H1 (cell line): ENCODE results near the gene FMC1. TPM values are rescaled to one million over a fixed set of nuclear protein-coding genes. Genes with fewer than 3 reads are reported as not detected.

Experiments
- CTCF ChIA-PET: fragments of 300-600 bp; sonication (Branson Sonifier 250); formaldehyde crosslinking; loops from one replicate; lab custom pipeline; 2021; ENCODE audit not compliant: partially characterized antibody; lab: Charles Lee
- POLR2A ChIA-PET: fragments of 300-600 bp; sonication (Branson Sonifier 250); formaldehyde crosslinking; loops from one replicate; lab custom pipeline; 2021; ENCODE audit warnings: inconsistent platforms; ENCODE audit not compliant: partially characterized antibody; lab: Charles Lee
- DNase-seq, 2 experiments: peaks; one replicate each; pipeline versions ENCODE4 v3.0.0 to v3.0.0-alpha.2; 2010 to 2022; ENCODE audit warnings: low spot score in 2 of 2, low read depth in 1 of 2, mixed read lengths in 1 of 2
- FAIRE-seq: peaks from 2 replicates; lab custom pipeline; 2011; peaks lifted over from hg19 to GRCh38; lab: Jason Lieb, UNC
- H2AFZ ChIP-seq: 2 replicates; pipeline ENCODE4 v1.8.1; 2012; ENCODE audit warnings: low read length, inconsistent platforms
- H2AK5ac ChIP-seq: 2 replicates; pipeline ENCODE4 v1.6.1; 2013; ENCODE audit warnings: low read depth, low read length
- H2BK120ac ChIP-seq: replicated peaks from 2 replicates; pipeline ENCODE3; 2013; ENCODE audit warnings: low read depth, low read length, inconsistent platforms
- H2BK12ac ChIP-seq: 2 replicates; pipeline ENCODE4 v1.6.1; 2013; ENCODE audit warnings: low read depth, low read length
- H2BK15ac ChIP-seq: 2 replicates; pipeline ENCODE4 v1.6.1; 2013; ENCODE audit warnings: low read length
- H2BK20ac ChIP-seq: 2 replicates; pipeline ENCODE4 v1.6.1; 2013; ENCODE audit warnings: low read length
- H2BK5ac ChIP-seq: 2 replicates; pipeline ENCODE4 v1.6.1; 2013; ENCODE audit warnings: low read depth, low read length
- H3K14ac ChIP-seq: 2 replicates; pipeline ENCODE4 v1.6.1; 2013; ENCODE audit warnings: inconsistent platforms; ENCODE audit not compliant: insufficient read length
- H3K18ac ChIP-seq: 2 replicates; pipeline ENCODE4 v1.6.1; 2013; ENCODE audit warnings: low read length; ENCODE audit errors: extremely low read depth
- H3K23ac ChIP-seq: 2 replicates; pipeline ENCODE4 v1.6.1; 2013; ENCODE audit warnings: inconsistent platforms; ENCODE audit not compliant: insufficient read length
- H3K23me2 ChIP-seq: 2 replicates; pipeline ENCODE4 v1.6.1; 2013; ENCODE audit warnings: low read depth, low read length
- H3K27ac ChIP-seq: 2 replicates; pipeline ENCODE4 v1.6.1; 2011; ENCODE audit warnings: low read depth, low read length, inconsistent platforms
- H3K27me3 ChIP-seq, 4 experiments: replicated peaks in 1 of 4; 1 replicate in 1 of 4; 2 replicates in 3 of 4; pipeline versions ENCODE4 v1.6.1 to v1.8.1; 2011 to 2013; ENCODE audit warnings: low read length in 3 of 4, mild to moderate bottlenecking in 3 of 4, inconsistent platforms in 2 of 4, mixed read lengths in 2 of 4, moderate library complexity in 1 of 4; ENCODE audit not compliant: control insufficient read depth in 3 of 4, insufficient read depth in 3 of 4; ENCODE audit errors: extremely low read depth in 1 of 4
- H3K36me3 ChIP-seq, 4 experiments: 2 replicates each; pipeline versions ENCODE4 v1.6.1 to v1.8.1; 2011 to 2013; ENCODE audit warnings: mild to moderate bottlenecking in 4 of 4, low read length in 3 of 4, moderate library complexity in 2 of 4, control low read depth in 1 of 4, inconsistent platforms in 1 of 4; ENCODE audit not compliant: insufficient read depth in 4 of 4, control insufficient read depth in 2 of 4
- H3K4ac ChIP-seq: replicated peaks from 2 replicates; pipeline ENCODE3; 2013; ENCODE audit warnings: low read length, low read depth, mixed read lengths, inconsistent platforms; ENCODE audit not compliant: insufficient read length
- H3K4me1 ChIP-seq, 4 experiments: replicated peaks in 1 of 4; 1 replicate in 1 of 4; 2 replicates in 3 of 4; pipeline versions ENCODE4 v1.6.1 to v1.8.1; 2011 to 2013; ENCODE audit warnings: low read length in 3 of 4, inconsistent platforms in 2 of 4, mixed read lengths in 1 of 4; ENCODE audit not compliant: insufficient read depth in 4 of 4, control insufficient read depth in 3 of 4
- H3K4me2 ChIP-seq, 2 experiments: 2 replicates each; pipeline versions ENCODE4 v1.6.1 to v1.8.1; 2011 to 2013; ENCODE audit warnings: low read depth in 2 of 2, low read length in 2 of 2, control low read depth in 1 of 2, inconsistent platforms in 1 of 2, mild to moderate bottlenecking in 1 of 2; ENCODE audit not compliant: insufficient read depth in 1 of 2
- H3K4me3 ChIP-seq, 4 experiments: fragments of 200-600, 300-600 bp in 1 of 4; sonication (generic), shearing (Covaris generic), sonication (Bioruptor Twin) in 1 of 4; 2 replicates each; pipeline versions ENCODE4 v1.5.1 to v1.8.1; 2011 to 2016; ENCODE audit warnings: low read length in 4 of 4, low read depth in 3 of 4, control low read depth in 2 of 4, inconsistent platforms in 2 of 4, mild to moderate bottlenecking in 2 of 4, mixed read lengths in 1 of 4, moderate library complexity in 1 of 4; ENCODE audit not compliant: insufficient read depth in 2 of 4; ENCODE audit errors: extremely low read depth in 1 of 4
- H3K56ac ChIP-seq: replicated peaks from 2 replicates; pipeline ENCODE3; 2013; ENCODE audit warnings: low read depth, mild to moderate bottlenecking, mixed read lengths, low read length, inconsistent platforms; ENCODE audit not compliant: insufficient read length
- H3K79me1 ChIP-seq: 2 replicates; pipeline ENCODE4 v1.6.1; 2013; ENCODE audit warnings: low read depth, low read length, control low read depth
- H3K79me2 ChIP-seq, 2 experiments: 2 replicates each; pipeline versions ENCODE4 v1.6.1 to v1.8.1; 2012 to 2013; ENCODE audit warnings: low read length in 2 of 2, mild to moderate bottlenecking in 2 of 2, inconsistent platforms in 1 of 2; ENCODE audit not compliant: insufficient read depth in 2 of 2, control insufficient read depth in 1 of 2
- H3K9ac ChIP-seq, 4 experiments: replicated peaks in 1 of 4; 1 replicate in 1 of 4; 2 replicates in 3 of 4; pipeline versions ENCODE4 v1.6.1 to v1.8.1; 2011 to 2013; ENCODE audit warnings: low read depth in 3 of 4, low read length in 3 of 4, control low read depth in 2 of 4, mild to moderate bottlenecking in 2 of 4, moderate library complexity in 2 of 4, inconsistent platforms in 1 of 4; ENCODE audit errors: extremely low read depth in 1 of 4
- H3K9me3 ChIP-seq, 2 experiments: 2 replicates each; pipeline versions ENCODE4 v1.6.1 to v1.8.1; 2012 to 2013; ENCODE audit warnings: mild to moderate bottlenecking in 2 of 2, moderate library complexity in 2 of 2, control low read depth in 1 of 2, inconsistent platforms in 1 of 2, low read depth in 1 of 2, low read length in 1 of 2, mixed read lengths in 1 of 2; ENCODE audit not compliant: insufficient read depth in 2 of 2
- H4K20me1 ChIP-seq, 2 experiments: replicated peaks in 1 of 2; 2 replicates each; pipeline versions ENCODE3 to v1.8.1; 2011 to 2013; ENCODE audit warnings: inconsistent platforms in 2 of 2, low read length in 2 of 2, mild to moderate bottlenecking in 1 of 2; ENCODE audit not compliant: insufficient read depth in 2 of 2, control insufficient read depth in 1 of 2
- H4K5ac ChIP-seq: 2 replicates; pipeline ENCODE4 v1.6.1; 2013; ENCODE audit warnings: low read length, low read depth, mixed read lengths, inconsistent platforms; ENCODE audit not compliant: insufficient read length
- H4K8ac ChIP-seq: 2 replicates; pipeline ENCODE4 v1.8.0; 2013; ENCODE audit warnings: mild to moderate bottlenecking, moderate library complexity, low read length, inconsistent platforms; ENCODE audit not compliant: insufficient read depth; ENCODE audit errors: extremely low read depth
- H4K91ac ChIP-seq: replicated peaks from 2 replicates; pipeline ENCODE3; 2013; ENCODE audit warnings: low read length, mixed read lengths, inconsistent platforms; ENCODE audit not compliant: insufficient read length
- ASH2L ChIP-seq: fragments of 200-600, 300-600 bp; sonication (generic); IDR thresholded peaks from one replicate; pipeline ENCODE4 v1.7.1; 2017; ENCODE audit warnings: low read length
- BACH1 ChIP-seq: IDR thresholded peaks from 2 replicates; pipeline ENCODE4 v1.6.1; 2012; ENCODE audit warnings: low read length, improper control_type of control experiment
- GABPA ChIP-seq: IDR thresholded peaks from 2 replicates; pipeline ENCODE4 v1.6.1; 2011; ENCODE audit warnings: mild to moderate bottlenecking, low read length, moderate library complexity, borderline replicate concordance; ENCODE audit not compliant: insufficient read depth
- GTF2F1 ChIP-seq: IDR thresholded peaks from 2 replicates; pipeline ENCODE4 v1.6.1; 2012; ENCODE audit warnings: low read depth, low read length, improper control_type of control experiment, borderline replicate concordance
- SIN3A ChIP-seq, 2 experiments: IDR thresholded peaks in 1 of 2; conservative IDR thresholded peaks in 1 of 2; 2 replicates each; pipeline ENCODE4 v1.6.1; 2011 to 2012; ENCODE audit warnings: low read length in 2 of 2, improper control_type of control experiment in 1 of 2, low read depth in 1 of 2, mild to moderate bottlenecking in 1 of 2
- TBP ChIP-seq: IDR thresholded peaks from 2 replicates; pipeline ENCODE4 v1.6.1; 2011; ENCODE audit warnings: low read depth, low read length, improper control_type of control experiment
- ZNF274 ChIP-seq: IDR thresholded peaks from 2 replicates; pipeline ENCODE4 v1.7.0; 2012; ENCODE audit warnings: low read length, borderline replicate concordance; ENCODE audit errors: extremely low read depth
- whole genome bisulfite sequencing, 2 experiments: shearing (Covaris generic) in 1 of 2; methylation state at CpG; one replicate each; pipeline versions ENCODE4 v1.1.6 to v1.1.7; 2013 to 2015; ENCODE audit warnings: low lambda C conversion rate in 2 of 2, mixed read lengths in 2 of 2, inconsistent platforms in 1 of 2, low coverage in 1 of 2, missing lambda C conversion rate in 1 of 2; ENCODE audit not compliant: insufficient replicate concordance in 2 of 2, insufficient coverage in 1 of 2, insufficient read length in 1 of 2; ENCODE audit errors: extremely low coverage in 1 of 2, missing lambda C conversion rate in 1 of 2; 5-methylcytosine and 5-hydroxymethylcytosine counted together
- polyA plus RNA-seq, 7 experiments: library from polyadenylated mRNA; depleted of rRNA in 3 of 7; stranded (reverse) in 5 of 7; unstranded in 2 of 7; fragments of >200 nt in 5 of 7; fragments of 200-250 nt in 2 of 7; gene quantifications; 1 replicate in 5 of 7; 2 replicates in 1 of 7; 4 replicates in 1 of 7; pipeline versions ENCODE4 v1.2.1 to v1.2.3, GENCODE V29; 2011 to 2013; ENCODE audit warnings: missing spikeins in 2 of 7, mixed read lengths in 2 of 7
- total RNA-seq: library from RNA; stranded (reverse); fragmentation: NEBNext Ultra II Directional; extraction: Animal tissue kit (Norgen Biotek cat#: 25700); gene quantifications from 2 replicates; pipeline ENCODE4 v1.2.1, GENCODE V29; 2021

The FMC1 gene
- total and polyA plus RNA-seq, 2 of the 8 experiments (the other 6 are each of a cell fraction or from before 2014, with no cell fraction given) = 15.8 to 28.4 TPM

- Histone ChIP-seq H3K4me2 (peak overlapping the region; percentile 61 to 68), H3K9me3 (no peaks in the 10 kb centered on the region), H2BK20ac (no peak overlapping the region), H3K18ac (no peak overlapping the region; the same call in 1 of the 2 replicates), H3K79me1 (no peaks in the 10 kb centered on the region), H4K20me1 (peaks cover 2 to 7% of the 10 kb centered on the region in 2 experiments), H2AK5ac (no peak overlapping the region), H2BK120ac (no peak overlapping the region), H2BK5ac (no peak overlapping the region), H3K4me3 (peak overlapping the region; percentile 72 to 99 (median 85)), H3K14ac (no peak overlapping the region), H2BK15ac (no peak overlapping the region), H3K36me3 (peaks cover 0 to 16% (median 0%) of the 10 kb centered on the region in 4 experiments; a peak in 2 of 8 replicates), H3K23ac (no peak overlapping the region), H3K56ac (no peak overlapping the region), H3K4ac (no peak overlapping the region), H3K27me3 (no peaks in the 10 kb centered on the region), H3K4me1 (peaks cover 5 to 9% (median 7%) of the 10 kb centered on the region in 4 experiments), H3K9ac (peak overlapping the region; percentile 87 to 98 (median 91)), H2BK12ac (no peak overlapping the region; the same call in 1 of the 2 replicates), H4K91ac (no peak overlapping the region), H3K79me2 (peaks cover 30 to 54% of the 10 kb centered on the region in 2 experiments), H3K23me2 (no peaks in the 10 kb centered on the region; the same call in 1 of the 2 replicates), H2AFZ (no peak overlapping the region), H3K27ac (peak overlapping the region; percentile 87), H4K5ac (peak overlapping the region; percentile 80), H4K8ac (no peak overlapping the region)
- FAIRE-seq (no peak), DNase-seq (no peak)
- ChIA-PET CTCF (no interaction called here), POLR2A (interaction anchor here (0.8 to 3.9 kb wide), 11 partner anchors 9 to 122 kb away, joined by 3 to 40 read pairs (median 6); no protein-coding TSS in a partner anchor)
- 0% methylated on average over 2 of the region's 2 CpGs; no CpG with 5 or more reads in 1 of the 2 experiments for WGBS, 2 experiments
- TF ChIP-seq BACH1 = no peak
- TF ChIP-seq GTF2F1 = no peak
- TF ChIP-seq ZNF274 = no peak
- no peak for TF ChIP-seq SIN3A (conservative IDR thresholded peaks at IDR 0.05 in 1 of 2, IDR thresholded peaks at IDR 0.05 in 1 of 2; ENCODE audit: low read depth in 1 of 2, low read length in 2 of 2)
- TF ChIP-seq ASH2L = no peak
- no peak for TF ChIP-seq GABPA
- no peak for TF ChIP-seq TBP
Observed at GRCh38 chr7:139360948-139361307, 19.8 kb downstream of the FMC1 start.
